Left lobe of liver (tissue), 2 donors: Measurements from ENCODE around the gene MAGEB2. TPM values are rescaled to one million over a fixed set of nuclear protein-coding genes. Genes with fewer than 3 reads are reported as not detected.
"Not testable (repeated sequence)": the region's sequence is repeated elsewhere in the genome, so short reads cannot be mapped to it uniquely, and the experiment has no call there.

ENCODE experiments used
- ATAC-seq: fragments of 200-7000 bp; cut with Tn5 transposase; one replicate; pipeline ENCODE4 v1.9.1; 2020; ENCODE audit warnings: mild to moderate bottlenecking, moderate library complexity
- DNase-seq: peaks from one replicate; pipeline ENCODE4 v3.0.0-alpha.2; 2020; ENCODE audit warnings: low spot score
- total RNA-seq: library from RNA; stranded (reverse); gene quantifications from one replicate; pipeline ENCODE4 v1.2.1, GENCODE V29; 2021
- donor health status: DM: no; HTN: no; CAD: no; lungs with moderate emphysema.
- donor health status: DM: no; HTN: yes; CAD: no.

Gene MAGEB2, protein sequence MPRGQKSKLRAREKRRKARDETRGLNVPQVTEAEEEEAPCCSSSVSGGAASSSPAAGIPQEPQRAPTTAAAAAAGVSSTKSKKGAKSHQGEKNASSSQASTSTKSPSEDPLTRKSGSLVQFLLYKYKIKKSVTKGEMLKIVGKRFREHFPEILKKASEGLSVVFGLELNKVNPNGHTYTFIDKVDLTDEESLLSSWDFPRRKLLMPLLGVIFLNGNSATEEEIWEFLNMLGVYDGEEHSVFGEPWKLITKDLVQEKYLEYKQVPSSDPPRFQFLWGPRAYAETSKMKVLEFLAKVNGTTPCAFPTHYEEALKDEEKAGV
- total RNA-seq, result 0.15 TPM

DNA sequence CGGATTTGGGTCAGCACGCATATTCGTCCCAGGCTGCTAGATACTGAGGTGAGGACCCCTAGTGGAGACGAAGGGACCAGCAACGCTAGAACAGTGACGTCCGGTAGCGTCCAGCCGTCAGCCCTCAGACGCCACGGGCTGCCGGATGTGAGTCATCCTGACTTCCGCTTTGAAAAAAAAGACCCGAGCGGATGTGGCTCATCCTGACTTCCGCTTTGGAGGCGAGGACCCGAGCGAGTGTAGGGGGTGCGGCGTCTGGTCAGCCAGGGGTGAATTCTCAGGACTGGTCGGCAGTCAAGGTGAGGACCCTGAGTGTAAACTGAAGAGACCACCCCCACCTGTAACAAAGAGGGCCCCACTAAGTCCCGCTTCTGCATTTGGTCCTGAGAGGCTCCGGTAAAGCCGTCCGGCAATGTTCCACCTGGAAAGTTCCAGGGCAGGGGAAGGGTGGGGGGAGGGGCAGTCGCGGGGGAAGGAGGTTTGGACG is at the start of gene MAGEB2:
Gene MAGEB2, plus strand, starts transcription at position 207 of the 487 bp plus-strand sequence. CDS start 3,018 bp downstream, outside the sequence.
- ATAC-seq, result no peak

DNA sequence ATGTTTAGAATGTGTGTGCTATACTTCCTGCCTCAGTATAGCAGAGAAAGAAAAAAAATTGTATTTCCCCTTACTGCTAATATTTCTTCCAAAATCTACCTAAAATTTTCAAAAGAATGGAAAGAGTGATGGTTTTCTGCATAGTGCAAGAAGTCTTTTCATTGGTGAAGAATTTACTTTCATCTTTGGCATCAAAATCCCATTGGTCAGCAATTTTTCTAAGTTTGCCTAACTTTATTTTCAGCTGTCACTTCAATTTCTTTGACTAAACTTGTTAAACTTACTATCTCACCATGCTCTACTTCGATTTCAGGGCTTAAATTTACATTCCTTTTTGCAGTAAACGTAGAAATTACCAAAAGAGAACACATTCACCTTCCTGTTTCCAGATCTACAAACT is 44.5 kb upstream of the MAGEB2 start:
- ATAC-seq (no peak), DNase-seq (no peak)

More for the DNA sequence above, at the start of gene MAGEB2:
- DNase-seq, result no peak

DNA sequence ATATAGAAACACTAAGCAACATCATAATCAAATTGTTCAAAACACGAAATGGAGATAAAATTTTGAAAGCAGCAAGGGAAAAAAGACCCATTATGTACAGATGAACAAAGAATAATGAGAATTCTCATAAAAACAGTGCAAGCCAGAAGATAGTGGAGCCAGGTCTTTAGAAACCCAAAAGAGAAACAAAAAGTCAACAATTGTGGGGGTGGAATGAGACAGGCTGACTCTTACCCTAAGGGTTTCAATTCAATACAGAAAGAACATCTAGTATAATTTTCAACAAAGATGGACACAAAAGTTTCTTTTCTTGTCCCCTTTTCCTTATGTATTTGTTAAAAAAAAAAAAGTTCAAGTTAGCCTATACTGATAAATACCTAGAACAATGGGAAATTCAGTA is 34.0 kb upstream of the MAGEB2 start:
- ATAC-seq, result no peak
- DNase-seq, result no peak

DNA sequence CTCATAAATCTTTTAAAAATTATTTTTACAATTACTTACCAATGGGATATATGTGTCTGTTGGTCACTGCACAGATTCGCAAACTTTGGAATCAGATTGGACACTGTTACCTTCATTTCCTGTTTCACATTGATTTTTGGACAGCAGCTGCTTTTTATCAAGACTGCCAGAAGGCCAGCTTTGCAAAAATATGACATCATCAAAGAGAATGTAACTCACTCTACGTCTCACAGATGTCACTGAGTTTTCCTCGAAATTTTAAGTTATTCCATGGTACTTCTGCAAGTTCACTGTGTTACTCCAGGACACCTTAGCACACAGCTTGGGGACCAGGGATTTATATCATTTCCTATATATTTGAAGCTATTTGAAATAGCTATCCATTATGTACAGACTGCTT is 31.8 kb upstream of the MAGEB2 start:
- no peak for DNase-seq
- ATAC-seq, result no peak

DNA sequence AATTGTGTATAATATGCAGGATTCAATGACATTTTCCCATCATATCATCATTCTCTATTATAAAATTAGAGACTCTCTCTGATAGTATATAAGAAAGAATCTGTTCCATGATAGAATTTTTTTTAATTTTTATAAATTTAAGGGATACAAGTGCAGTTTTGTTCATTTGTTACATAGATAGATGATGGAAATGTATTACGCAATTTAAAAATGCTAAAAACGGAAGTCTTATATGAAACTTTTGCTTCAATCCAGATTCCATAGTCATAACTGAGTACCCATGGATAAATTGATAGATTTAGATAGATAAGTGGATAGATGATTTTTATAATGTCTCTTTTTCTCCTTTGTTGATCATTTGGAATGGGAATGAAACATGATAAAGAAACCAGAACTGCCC is 24.9 kb upstream of the MAGEB2 start:
- ATAC-seq, result no peak

DNA sequence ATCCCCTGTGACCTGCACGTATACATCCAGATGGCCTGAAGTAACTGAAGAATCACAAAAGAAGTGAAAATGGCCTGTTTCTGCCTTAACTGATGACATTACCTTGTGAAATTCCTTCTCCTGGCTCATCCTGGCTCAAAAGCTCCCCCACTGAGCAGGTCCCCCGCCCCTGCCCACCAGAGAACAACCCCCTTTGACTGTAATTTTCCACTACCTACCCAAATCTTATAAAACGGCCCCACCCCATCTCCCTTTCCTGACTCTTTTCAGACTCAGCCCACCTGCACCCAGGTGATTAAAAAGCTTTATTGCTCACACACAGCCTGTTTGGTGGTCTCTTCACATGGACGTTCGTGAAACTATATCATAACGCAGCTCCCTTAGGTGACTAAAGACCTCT is 21.5 kb upstream of the MAGEB2 start:
- not testable (repeated sequence) for ATAC-seq, DNase-seq

More for the DNA sequence above, 24.9 kb upstream of the MAGEB2 start:
- no peak for DNase-seq

DNA sequence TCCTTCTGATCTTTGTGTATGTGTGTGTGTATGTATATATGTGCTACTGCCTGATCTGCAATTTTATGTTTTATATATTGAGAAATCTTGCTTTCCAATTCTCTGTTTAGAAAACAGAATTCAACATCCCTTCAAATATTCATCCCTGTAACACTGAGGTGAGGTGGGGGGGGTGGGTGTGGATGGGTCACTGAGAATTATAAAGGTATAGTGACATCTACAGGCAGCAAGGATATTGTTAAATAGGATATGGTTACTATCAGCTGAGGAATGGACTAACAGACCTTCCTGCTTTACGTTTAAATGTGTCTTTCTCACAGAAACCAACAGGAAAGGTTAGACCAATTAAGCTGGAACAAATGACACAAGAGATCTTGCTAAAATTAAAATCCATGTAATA is 19.0 kb upstream of the MAGEB2 start:
- ATAC-seq (no peak), DNase-seq (no peak)

DNA sequence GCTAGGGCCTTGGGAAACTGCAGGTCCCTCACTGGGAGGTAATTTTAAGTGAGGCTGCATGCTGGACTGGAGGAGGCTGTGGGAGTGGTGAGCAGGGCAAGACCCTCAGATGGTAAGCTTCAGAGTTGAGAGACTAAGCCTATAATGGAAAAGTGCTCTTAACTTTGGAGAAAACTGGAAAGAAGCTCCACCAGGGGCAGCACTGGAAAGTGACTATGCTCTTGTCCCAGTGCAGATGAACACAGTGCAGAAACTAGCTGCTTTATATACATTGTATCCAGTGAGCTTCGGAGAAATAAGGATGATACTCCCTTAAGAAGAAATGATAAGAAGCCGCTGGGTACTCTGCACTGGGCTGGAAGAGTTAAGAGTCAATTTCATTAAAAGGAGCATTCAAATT is 3.2 kb upstream of the MAGEB2 start:
- no peak for ATAC-seq
- no peak for DNase-seq

DNA sequence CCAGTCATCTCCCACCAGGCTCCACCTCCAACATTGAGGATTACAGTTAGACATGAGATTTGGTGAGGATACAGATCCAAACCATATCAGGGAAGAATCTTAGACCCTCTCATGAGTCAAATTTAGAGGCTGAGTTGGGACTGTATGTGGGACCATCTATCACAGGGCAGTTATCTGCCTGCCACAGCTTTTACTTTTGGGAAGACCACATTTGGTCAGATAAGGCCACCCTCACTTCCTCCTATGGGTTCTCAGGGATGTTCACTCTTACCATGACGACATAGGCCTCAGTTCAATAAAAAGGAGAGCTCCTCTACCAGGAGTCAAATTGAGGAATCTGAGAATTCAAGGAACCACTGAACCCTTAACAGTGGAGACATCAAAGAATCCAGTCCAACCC is 2.1 kb downstream of the MAGEB2 start:
- no peak for ATAC-seq
- DNase-seq, result no peak

DNA sequence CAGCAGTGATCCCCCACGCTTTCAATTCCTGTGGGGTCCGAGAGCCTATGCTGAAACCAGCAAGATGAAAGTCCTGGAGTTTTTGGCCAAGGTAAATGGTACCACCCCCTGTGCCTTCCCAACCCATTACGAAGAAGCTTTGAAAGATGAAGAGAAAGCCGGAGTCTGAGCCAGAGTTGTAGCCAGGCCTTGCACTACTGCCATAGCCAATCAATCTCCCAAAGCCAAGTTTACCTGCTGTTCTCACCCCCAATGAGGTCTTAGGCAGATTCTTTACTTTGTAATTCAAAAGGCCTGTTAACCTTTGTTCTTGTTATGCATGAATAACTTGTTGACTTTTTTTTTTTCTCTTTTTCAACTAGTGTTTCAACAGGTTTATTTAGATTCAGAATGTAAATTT is 4.0 kb downstream of the MAGEB2 start:
- DNase-seq (no peak), ATAC-seq (no peak)

DNA sequence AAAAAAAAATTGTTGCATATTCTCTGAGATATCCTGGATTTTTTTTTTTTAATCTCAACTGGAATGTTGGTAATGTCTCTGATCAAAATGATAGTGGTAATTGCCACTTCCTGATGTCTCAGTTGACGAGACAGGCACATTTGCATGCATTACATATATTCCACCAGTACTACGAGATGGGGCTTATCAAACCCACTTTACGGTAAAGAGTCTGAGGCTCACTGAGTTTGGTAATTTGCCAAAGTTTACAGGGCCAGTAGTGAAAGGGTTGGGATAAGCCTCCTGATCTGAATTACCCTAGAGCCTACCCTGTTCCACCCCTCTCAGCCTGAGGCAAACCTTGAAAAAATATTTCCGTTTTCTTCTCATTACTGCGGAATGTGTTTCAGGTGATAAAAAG is 5.3 kb downstream of the MAGEB2 start:
- DNase-seq (no peak), ATAC-seq (no peak)

DNA sequence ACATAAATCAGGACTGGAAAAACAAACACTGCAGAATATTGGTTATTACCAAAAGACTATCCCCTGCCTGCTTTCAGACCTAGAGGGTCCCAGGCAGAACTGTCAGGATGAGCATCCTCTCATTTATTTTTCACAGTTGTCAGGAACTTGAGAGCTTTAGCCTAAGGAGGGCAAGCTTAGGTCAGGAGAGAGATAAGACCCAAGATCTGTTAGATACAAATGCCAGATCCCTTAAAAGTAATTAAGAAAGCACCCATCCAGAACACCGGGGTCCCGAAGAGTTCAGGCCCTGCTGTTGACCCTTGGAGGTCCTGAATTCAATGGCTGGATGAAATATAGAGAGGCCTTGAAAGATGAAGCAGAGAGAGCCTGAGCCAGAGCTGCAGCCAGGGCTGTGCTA is 9.2 kb downstream of the MAGEB2 start:
- ATAC-seq (no peak), DNase-seq (no peak)

DNA sequence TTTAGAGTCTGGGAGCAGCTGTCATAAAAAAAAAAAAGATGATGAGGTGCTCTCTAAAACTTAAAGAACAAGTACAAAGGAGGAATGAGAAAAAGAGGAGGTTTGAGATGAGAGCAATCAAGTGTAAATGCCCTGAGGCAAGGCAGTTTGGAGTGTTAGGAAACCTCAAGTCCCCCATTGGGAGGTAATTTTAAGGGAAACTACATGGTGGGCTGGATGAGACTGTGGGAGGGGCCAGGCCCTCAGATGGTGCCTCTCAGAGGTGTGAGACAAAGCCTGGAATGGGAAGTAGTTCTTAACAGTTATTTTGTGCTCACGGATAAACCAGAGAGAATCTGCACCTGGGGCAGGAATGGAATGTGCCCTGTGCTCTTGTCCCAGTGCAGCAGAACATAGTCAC is 13.2 kb downstream of the MAGEB2 start:
- no peak for ATAC-seq
- DNase-seq, result no peak

DNA sequence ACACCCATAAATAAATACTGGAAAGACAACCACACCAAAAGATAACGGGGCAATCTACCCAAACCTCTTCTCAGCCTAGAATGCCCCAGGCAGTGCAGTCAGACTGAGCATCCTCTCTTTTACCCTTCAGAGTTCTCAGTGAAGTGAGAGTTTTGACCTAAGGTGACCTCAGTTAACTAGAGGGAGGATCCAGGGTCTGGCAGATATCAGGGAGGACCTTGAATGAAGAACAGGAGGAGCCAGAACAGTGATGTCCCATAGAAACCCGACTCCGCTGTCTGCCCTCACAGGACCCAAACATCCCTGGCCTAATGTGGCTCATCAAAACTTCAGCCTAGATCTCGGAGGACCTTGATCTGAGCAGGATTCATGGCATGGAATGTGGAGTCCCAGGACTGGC is 15.0 kb downstream of the MAGEB2 start, which contains the start of gene MAGEB3:
Gene MAGEB3, plus strand, starts transcription at position 263 of the 400 bp plus-strand sequence. CDS start 5,268 bp downstream, outside the sequence.
- ATAC-seq, result no peak

DNA sequence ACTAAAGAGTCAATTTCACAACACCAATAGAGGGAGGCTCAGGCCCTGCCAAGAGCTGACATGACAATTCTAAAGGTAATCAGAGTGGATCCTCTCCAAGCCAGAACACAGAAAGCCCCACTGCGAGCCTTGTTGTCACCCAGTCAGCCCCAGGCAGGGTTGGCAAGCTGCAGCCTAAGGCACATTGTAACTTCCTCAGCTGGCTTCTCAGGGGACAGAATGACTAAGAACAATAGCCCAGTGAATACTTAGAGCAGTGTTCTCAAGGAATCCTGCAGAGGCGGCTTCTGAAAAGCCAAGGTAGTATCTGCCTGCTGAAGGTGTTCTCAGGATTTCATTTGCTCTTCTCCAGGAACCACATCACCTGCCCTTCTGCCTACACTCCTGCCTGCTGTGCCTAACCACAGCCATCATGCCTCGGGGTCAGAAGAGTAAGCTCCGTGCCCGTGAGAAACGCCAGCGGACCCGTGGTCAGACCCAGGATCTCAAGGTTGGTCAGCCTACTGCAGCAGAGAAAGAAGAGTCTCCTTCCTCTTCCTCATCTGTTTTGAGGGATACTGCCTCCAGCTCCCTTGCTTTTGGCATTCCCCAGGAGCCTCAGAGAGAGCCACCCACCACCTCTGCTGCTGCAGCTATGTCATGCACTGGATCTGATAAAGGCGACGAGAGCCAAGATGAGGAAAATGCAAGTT is 26.5 kb downstream of the MAGEB2 start, which contains the start of gene MAGEB4:
Gene MAGEB4, plus strand, starts transcription at position 277 of the 692 bp plus-strand sequence. Its CDS starts 136 bp downstream, at position 413.
- DNase-seq, result no peak
- no peak for ATAC-seq

More for the DNA sequence above, 15.0 kb downstream of the MAGEB2 start, which contains the start of gene MAGEB3:
- no peak for DNase-seq

DNA sequence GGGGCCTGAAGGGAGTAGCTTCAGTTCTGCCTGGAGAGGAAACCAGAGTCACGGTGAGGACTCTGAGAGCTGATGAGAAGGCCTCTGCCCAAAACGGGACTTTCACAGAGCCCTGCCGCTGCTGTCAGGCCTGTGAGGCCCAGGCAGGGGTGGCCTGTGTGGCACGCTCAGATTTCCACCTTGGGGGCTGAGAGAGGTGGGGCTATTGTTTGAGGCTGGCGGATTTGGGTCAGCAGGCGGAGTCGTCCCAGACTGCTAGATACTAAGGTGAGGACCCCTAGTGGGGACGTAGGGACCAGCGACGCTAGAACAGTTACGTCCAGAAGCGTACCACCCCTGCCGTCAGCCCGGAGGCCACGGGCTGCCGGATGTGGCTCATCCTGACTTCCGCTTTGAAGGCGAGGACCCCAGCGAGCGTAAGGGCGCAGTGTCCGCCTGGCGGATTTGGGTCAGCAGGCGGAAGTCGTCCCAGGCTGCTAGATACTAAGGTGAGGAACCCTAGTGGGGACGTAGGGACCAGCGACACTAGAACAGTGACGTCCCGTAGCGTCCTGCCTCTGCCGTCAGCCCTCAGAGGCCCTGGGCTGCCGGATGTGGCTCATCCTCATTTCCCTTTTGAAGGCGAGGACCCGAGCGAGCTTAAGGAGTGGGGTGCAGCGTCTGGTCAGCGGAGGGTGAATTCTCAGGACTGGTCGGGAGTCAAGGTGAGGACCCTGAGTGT is 31.6 kb downstream of the MAGEB2 start, which contains the start of gene MAGEB1:
Gene MAGEB1, plus strand, starts transcription at position 378 of the 721 bp plus-strand sequence. CDS start 3,348 bp downstream, outside the sequence.
- DNase-seq (no peak), ATAC-seq (no peak)

DNA sequence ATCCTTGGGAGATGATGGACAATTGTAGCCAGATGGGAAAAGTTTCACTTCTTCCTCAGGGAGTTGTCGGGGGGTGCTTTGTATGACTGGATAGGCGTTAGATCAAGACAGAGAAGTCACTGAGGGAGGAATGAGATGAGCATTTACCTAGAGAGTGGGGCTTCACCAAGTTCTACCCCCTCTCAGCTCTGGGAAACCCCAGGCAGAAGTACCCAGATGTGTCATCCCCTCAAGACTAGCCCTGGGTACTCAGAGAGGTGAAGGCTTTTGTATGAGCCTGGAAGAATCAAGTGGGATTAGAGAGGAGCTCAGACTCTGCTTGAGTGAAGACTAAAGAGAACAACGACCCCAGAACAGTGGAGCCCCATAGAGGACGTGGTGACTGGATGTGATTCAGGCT is 33.5 kb downstream of the MAGEB2 start:
- DNase-seq, result no peak
- ATAC-seq, result no peak

DNA sequence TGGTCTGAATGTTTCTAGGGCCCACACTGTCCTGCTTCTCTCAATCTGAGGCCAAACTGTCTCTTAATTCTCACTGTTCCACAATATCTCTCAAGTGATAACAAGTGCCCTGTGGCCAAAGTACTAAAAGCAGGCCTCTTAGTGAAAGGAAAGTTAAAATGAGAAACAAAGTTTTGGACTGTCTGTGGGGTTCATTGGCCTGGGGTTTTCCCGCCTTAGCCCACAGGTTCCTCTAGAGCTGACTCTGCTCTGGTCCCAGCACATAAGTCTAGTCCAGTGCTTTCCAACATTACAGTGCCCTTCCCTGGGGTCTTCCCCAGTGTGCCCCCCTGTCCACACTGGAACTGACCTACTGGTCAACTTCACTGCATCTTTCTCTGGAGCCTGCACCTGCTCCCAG is 37.9 kb downstream of the MAGEB2 start:
- ATAC-seq (no peak), DNase-seq (no peak)

DNA sequence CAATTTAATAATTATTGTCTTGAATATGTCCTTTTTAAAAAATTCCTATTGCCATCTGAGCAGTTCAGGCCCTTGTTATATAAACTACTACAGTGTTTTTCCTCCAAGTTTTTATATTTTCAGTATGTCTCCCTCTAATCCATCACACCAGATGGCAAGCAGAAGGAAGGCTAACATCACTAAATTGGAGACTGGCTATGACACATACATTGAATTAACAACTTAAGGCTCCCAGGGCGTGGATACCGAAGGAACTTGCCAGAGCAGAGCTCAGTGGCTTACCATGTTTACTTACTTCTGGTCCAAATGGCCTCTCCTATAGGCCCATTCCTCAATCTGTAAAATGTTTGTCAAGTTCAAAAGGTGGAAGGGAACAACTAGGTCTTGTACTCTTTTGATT is 44.6 kb downstream of the MAGEB2 start:
- DNase-seq (no peak), ATAC-seq (no peak)

DNA sequence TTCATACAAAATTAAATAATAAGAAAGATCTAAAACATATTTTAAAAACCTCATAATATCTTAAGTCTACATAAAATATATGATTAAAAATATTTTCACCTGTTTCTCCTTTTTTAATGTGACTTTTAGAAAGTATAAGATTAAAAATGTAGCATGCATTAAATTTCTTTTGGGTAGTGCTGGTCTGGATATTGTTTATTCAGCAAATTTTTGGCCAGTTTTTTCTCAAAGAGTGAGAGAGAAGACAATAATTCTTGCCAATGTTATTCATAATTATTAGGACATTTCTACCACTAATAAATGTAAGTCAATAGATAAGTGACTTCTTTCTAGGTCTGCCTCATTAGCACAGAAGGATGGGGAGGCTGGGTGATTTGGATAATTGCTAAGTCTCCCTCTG is 45.6 kb downstream of the MAGEB2 start:
- no peak for DNase-seq
- no peak for ATAC-seq

DNA sequence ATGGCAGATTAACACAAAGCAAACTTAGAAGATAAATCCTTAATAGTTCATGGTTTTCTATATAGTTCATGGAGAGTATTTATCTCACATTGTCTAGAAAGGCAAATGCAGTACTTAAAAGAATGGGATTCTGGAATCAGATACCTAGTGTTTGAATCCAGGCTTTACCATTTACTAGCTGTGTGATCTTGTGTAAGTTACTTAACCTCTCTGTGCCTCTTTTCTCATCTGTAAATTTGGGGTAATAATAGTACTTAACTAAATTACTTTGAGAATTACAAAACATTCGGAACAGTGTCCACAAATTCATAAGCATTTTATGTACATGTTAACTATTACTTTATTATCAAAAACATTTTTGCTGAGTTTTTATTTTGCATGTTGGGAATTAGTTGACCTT is 47.4 kb downstream of the MAGEB2 start:
- DNase-seq (no peak), ATAC-seq (no peak)
